MCF 10A (cell line): ENCODE data around the gene PTRH1. TPM values are rescaled to one million over a fixed set of nuclear protein-coding genes. Genes with fewer than 3 reads are reported as not detected.

Experiments used
- BruUV-seq: library from RNA; stranded (reverse); fragments of 400-500 nt; replicated peaks from 2 replicates; lab custom pipeline; 2021; lab: Mats Ljungman, UMichigan
- CTCF ChIA-PET: fragments of 300-600 bp; sonication (Branson Sonifier 250); formaldehyde crosslinking; extraction: SDS; loops from one replicate; lab custom pipeline; 2021; ENCODE audit warnings: antibody characterized with exemption, inconsistent platforms; lab: Yijun Ruan, JAX
- POLR2A ChIA-PET: fragments of 300-600, 350-650 bp; sonication (Branson Sonifier 250); formaldehyde crosslinking; extraction: SDS; loops from one replicate; lab custom pipeline; 2020; ENCODE audit warnings: antibody characterized with exemption, inconsistent platforms; lab: Yijun Ruan, JAX
- DNase-seq: peaks from one replicate; pipeline ENCODE4 v3.0.0-alpha.2; 2018; ENCODE audit not compliant: unreplicated experiment
- H3K27ac Mint-ChIP-seq: one replicate; pipeline ENCODE4 v1.8.0; 2022; ENCODE audit warnings: mild to moderate bottlenecking, low read depth, mixed read lengths; ENCODE audit not compliant: unreplicated experiment
- H3K27me3 Mint-ChIP-seq: one replicate; pipeline ENCODE4 v1.8.0; 2022; ENCODE audit warnings: mixed read lengths; ENCODE audit not compliant: insufficient read depth, unreplicated experiment
- H3K36me3 Mint-ChIP-seq: one replicate; pipeline ENCODE4 v1.8.0; 2022; ENCODE audit warnings: mild to moderate bottlenecking, moderate library complexity, mixed read lengths; ENCODE audit not compliant: insufficient read depth, unreplicated experiment
- H3K4me1 Mint-ChIP-seq: one replicate; pipeline ENCODE4 v1.8.0; 2022; ENCODE audit warnings: mixed read lengths; ENCODE audit not compliant: insufficient read depth, unreplicated experiment
- H3K4me3 Mint-ChIP-seq: one replicate; pipeline ENCODE4 v1.8.0; 2022; ENCODE audit warnings: mild to moderate bottlenecking, moderate library complexity, mixed read lengths; ENCODE audit not compliant: unreplicated experiment
- H3K9me3 Mint-ChIP-seq: one replicate; pipeline ENCODE4 v1.8.0; 2022; ENCODE audit warnings: mixed read lengths; ENCODE audit not compliant: unreplicated experiment
- CTCF ChIP-seq: fragments of 200-600 bp; IDR thresholded peaks from one replicate; pipeline ENCODE4 v1.8.0; 2022; ENCODE audit warnings: antibody characterized with exemption, mild to moderate bottlenecking; ENCODE audit not compliant: unreplicated experiment
- intact Hi-C: fragments of 100-400 bp; cut with micrococcal nuclease; formaldehyde crosslinking; loops from 2 replicates; pipeline ENCODE4 v1.14.1; 2022
- total RNA-seq: library from RNA; stranded (reverse); gene quantifications from 2 replicates; pipeline ENCODE4 v1.2.3, GENCODE V29; 2022

Gene PTRH1
- total RNA-seq, 1 experiment from 2014 or later = 35.2 TPM

DNA sequence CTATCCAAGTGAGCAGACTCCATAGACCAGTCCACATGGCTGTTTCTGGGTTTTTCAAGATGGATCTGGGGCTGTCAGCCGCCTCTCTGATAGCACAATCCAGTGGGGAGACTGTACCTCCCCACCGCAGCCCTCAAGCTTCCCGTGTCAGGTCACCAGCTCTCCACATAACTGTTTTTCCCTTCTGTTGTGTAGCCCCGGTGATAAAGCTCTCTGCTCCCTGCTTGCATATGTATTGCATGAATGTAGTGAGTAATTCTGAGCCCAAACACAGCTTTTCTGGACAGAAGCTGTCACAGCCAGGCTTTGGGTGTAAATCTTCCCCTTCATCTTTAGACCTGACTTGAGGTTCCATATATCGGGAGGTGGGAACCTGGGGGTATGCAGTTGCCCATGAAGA, 31.7 kb downstream of the PTRH1 start:
- Mint-ChIP-seq H3K4me1 (peaks cover 5% of the 10 kb centered on the region), H3K27me3 (no peaks in the 10 kb centered on the region), H3K27ac (no peak overlapping the region), H3K4me3 (no peak overlapping the region), H3K36me3 (peaks cover 15% of the 10 kb centered on the region), H3K9me3 (no peaks in the 10 kb centered on the region)
- TF ChIP-seq CTCF = no peak
- ChIA-PET CTCF (interaction anchor here (0.6 kb wide), 1 partner anchor 72 kb away, joined by 4 read pairs; the partner anchor contains the start of gene STXBP1), POLR2A (interaction anchor here (1.0 kb wide), 1 partner anchor 32 kb away, joined by 5 read pairs; the partner anchor contains the start of genes PTRH1 and TTC16)
- no TSS peak for BruUV-seq
- DNase-seq = no peak
- intact Hi-C loops = no loop called here

- ChIA-PET POLR2A (no interaction called here), CTCF (no interaction called here)
- no peak for TF ChIP-seq CTCF
- Mint-ChIP-seq H3K4me3 (no peak overlapping the region), H3K9me3 (no peaks in the 10 kb centered on the region), H3K27ac (no peak overlapping the region), H3K36me3 (peaks cover 18% of the 10 kb centered on the region), H3K4me1 (peaks cover 5% of the 10 kb centered on the region), H3K27me3 (no peaks in the 10 kb centered on the region)
- no TSS peak for BruUV-seq
- DNase-seq = peak; percentile 41
- intact Hi-C loops = no loop called here
These were observed 32.9 kb downstream of the PTRH1 start for GRCh38 chr9:127682351-127683136.

DNA sequence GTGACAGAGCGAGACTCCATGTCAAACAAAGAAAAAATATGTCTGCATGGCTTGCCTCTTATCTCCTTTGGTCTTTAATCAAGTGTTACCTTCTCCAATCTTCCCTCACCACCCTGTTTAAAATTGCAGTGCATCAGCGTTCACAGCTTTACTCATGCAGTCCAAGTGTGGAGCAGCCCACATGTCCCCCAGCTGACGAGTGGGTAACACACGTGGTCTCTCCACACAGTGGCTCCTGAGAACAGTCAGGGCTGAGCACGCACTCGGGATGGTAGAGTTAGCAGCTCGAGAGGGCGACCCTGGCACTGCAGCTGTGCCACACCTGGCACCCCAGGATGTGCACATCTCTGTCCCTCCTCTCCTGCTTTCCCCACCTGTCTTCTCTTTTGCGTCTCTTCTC, 34.6 kb downstream of the PTRH1 start:
- Mint-ChIP-seq H3K4me3 (no peak overlapping the region), H3K27ac (no peak overlapping the region), H3K27me3 (no peaks in the 10 kb centered on the region), H3K9me3 (no peaks in the 10 kb centered on the region), H3K36me3 (peaks cover 17% of the 10 kb centered on the region), H3K4me1 (peaks cover 12% of the 10 kb centered on the region)
- no peak for TF ChIP-seq CTCF
- DNase-seq = no peak
- no TSS peak for BruUV-seq
- ChIA-PET CTCF (interaction anchor here (0.7 kb wide), 1 partner anchor 189 kb away, joined by 3 read pairs; no protein-coding TSS in a partner anchor), POLR2A (interaction anchor here (1.2 to 1.4 kb wide), 3 partner anchors 11 to 43 kb away, joined by 3 to 5 read pairs (median 3); no protein-coding TSS in a partner anchor)
- intact Hi-C loops = no loop called here

- BruUV-seq = no TSS peak
- DNase-seq = no peak
- Mint-ChIP-seq H3K36me3 (peaks cover 18% of the 10 kb centered on the region), H3K27ac (no peak overlapping the region), H3K27me3 (no peaks in the 10 kb centered on the region), H3K4me3 (no peak overlapping the region), H3K9me3 (no peaks in the 10 kb centered on the region), H3K4me1 (peaks cover 12% of the 10 kb centered on the region)
- no peak for TF ChIP-seq CTCF
- intact Hi-C loops = no loop called here
- ChIA-PET POLR2A (interaction anchor here (1.4 kb wide), 1 partner anchor 42 kb away, joined by 5 read pairs; no protein-coding TSS in a partner anchor), CTCF (interaction anchor here (0.6 kb wide), 1 partner anchor 10 kb away, joined by 3 read pairs; no protein-coding TSS in a partner anchor)
These were observed 35.2 kb downstream of the PTRH1 start for GRCh38 chr9:127680226-127680625.
